Smooth muscle cell (in vitro differentiated cells): ENCODE data around the gene CCDC188. TPM values are rescaled to one million over a fixed set of nuclear protein-coding genes. Genes with fewer than 3 reads are reported as not detected.

ENCODE experiments used
- DNase-seq: peaks from one replicate; lab custom pipeline; 2025; ENCODE audit not compliant: unreplicated experiment; lab: John Stamatoyannopoulos, UW
- H2AFZ ChIP-seq: fragments of 200-600 bp; sonication (generic); 2 replicates; pipeline ENCODE4 v1.6.0; 2016; ENCODE audit warnings: antibody characterized with exemption, low read depth, mild to moderate bottlenecking
- H3F3A ChIP-seq: fragments of 200-600 bp; sonication (generic); 2 replicates; pipeline ENCODE4 v1.6.0; 2017; ENCODE audit warnings: antibody characterized with exemption, low read depth
- H3K27ac ChIP-seq: fragments of 200-600 bp; sonication (generic); 2 replicates; pipeline ENCODE4 v1.5.1; 2016; ENCODE audit warnings: low read depth, mild to moderate bottlenecking
- H3K27me3 ChIP-seq: fragments of 200-600 bp; sonication (generic); 2 replicates; pipeline ENCODE4 v1.6.1; 2016; ENCODE audit warnings: low read depth, mild to moderate bottlenecking
- H3K36me3 ChIP-seq: fragments of 200-600 bp; sonication (generic); 2 replicates; pipeline ENCODE4 v1.5.1; 2016; ENCODE audit warnings: low read depth
- H3K4me1 ChIP-seq: fragments of 200-600 bp; sonication (generic); 2 replicates; pipeline ENCODE4 v1.5.1; 2016; ENCODE audit warnings: low read depth
- H3K4me2 ChIP-seq: fragments of 200-600 bp; sonication (generic); 2 replicates; pipeline ENCODE4 v1.6.0; 2016; ENCODE audit warnings: mild to moderate bottlenecking
- H3K4me3 ChIP-seq: fragments of 200-600 bp; sonication (generic); 2 replicates; pipeline ENCODE4 v1.5.1; 2016; ENCODE audit warnings: mild to moderate bottlenecking
- H3K79me2 ChIP-seq: fragments of 200-600 bp; sonication (generic); 2 replicates; pipeline ENCODE4 v1.6.0; 2016; ENCODE audit warnings: low read depth, mild to moderate bottlenecking
- H3K9ac ChIP-seq: fragments of 200-600 bp; sonication (generic); 2 replicates; pipeline ENCODE4 v1.6.0; 2016; ENCODE audit warnings: low read depth
- H3K9me3 ChIP-seq: fragments of 200-600 bp; sonication (generic); replicated peaks from 2 replicates; pipeline ENCODE4 v1.5.1; 2016; ENCODE audit warnings: low read depth
- H4K20me1 ChIP-seq: fragments of 200-600 bp; sonication (generic); 2 replicates; pipeline ENCODE4 v1.6.0; 2016; ENCODE audit warnings: low read depth
- CTCF ChIP-seq: fragments of 200-600 bp; sonication (generic); IDR thresholded peaks from 2 replicates; pipeline ENCODE4 v1.5.1; 2017; ENCODE audit warnings: borderline replicate concordance, mild to moderate bottlenecking, antibody characterized with exemption; ENCODE audit not compliant: insufficient read depth, poor library complexity, severe bottlenecking
- WGBS: methylation state at CpG from one replicate; pipeline ENCODE4 v1.1.7; 2016; ENCODE audit warnings: low lambda C conversion rate; 5-methylcytosine and 5-hydroxymethylcytosine counted together
- polyA plus RNA-seq: library from polyadenylated mRNA; unstranded; fragments of >200 nt; fragmentation: Nextera tagmentation; extraction: Ambion mirVana; gene quantifications from 2 replicates; pipeline ENCODE4 v1.2.1, GENCODE V29; 2016
- total RNA-seq: library from RNA; depleted of rRNA; stranded (reverse); fragments of >200 nt; gene quantifications from 2 replicates; pipeline ENCODE4 v1.2.3, GENCODE V29; 2014

Gene CCDC188
- total and polyA plus RNA-seq, 2 experiments from 2014 or later: not detected

DNA sequence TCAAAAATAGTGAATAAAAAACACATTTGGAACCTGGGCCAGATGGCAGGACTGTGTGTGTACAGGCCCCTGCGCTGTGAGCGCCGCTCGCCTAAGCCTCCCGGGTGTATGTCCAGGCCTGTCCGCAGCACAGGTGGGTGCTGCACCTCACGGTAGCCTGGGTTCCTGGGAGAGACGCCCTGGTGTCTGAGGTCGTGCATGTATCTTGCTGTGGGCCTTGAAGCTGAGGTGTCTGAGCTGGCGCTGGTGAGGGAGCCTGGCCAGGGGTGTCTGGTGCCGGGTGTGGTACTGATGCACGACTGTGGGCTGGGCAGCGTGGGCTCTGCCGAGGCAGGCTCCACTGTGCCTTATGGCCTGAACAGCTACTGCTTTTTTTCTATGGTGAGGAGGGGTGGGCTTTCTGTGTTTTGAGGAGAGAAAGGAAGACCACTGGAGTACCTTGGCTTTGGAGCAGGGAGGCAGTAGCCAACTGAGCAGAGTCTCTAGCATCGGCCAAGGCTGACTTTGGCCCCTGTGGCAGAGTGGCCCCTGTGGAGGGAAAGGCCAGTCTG lies 23.5 kb downstream of the CCDC188 start:
- no peaks in the 10 kb centered on the region for H3K4me1 ChIP-seq
- no peak overlapping the region for H3K4me2 ChIP-seq
- no peak overlapping the region for H2AFZ ChIP-seq
- TF ChIP-seq CTCF: no peak
- peaks cover 16% of the 10 kb centered on the region for H3F3A ChIP-seq
- peaks cover 22% of the 10 kb centered on the region for H4K20me1 ChIP-seq
- no peak overlapping the region for H3K4me3 ChIP-seq
- no peaks in the 10 kb centered on the region for H3K9me3 ChIP-seq
- H3K27ac ChIP-seq: no peak overlapping the region
- H3K27me3 ChIP-seq: no peaks in the 10 kb centered on the region
- H3K79me2 ChIP-seq: peaks cover 6% of the 10 kb centered on the region
- WGBS: 95% methylated on average over 15 of the region's 15 CpGs
- no peak overlapping the region for H3K9ac ChIP-seq
- DNase-seq: no peak
- H3K36me3 ChIP-seq: peaks cover 5% of the 10 kb centered on the region

- Histone ChIP-seq H3K4me1 (no peaks in the 10 kb centered on the region), H3K27me3 (no peaks in the 10 kb centered on the region), H3F3A (peaks cover 16% of the 10 kb centered on the region), H3K27ac (no peak overlapping the region), H4K20me1 (peaks cover 27% of the 10 kb centered on the region), H3K9ac (no peak overlapping the region), H3K9me3 (no peaks in the 10 kb centered on the region), H3K4me2 (no peak overlapping the region), H3K36me3 (peaks cover 5% of the 10 kb centered on the region), H3K79me2 (peaks cover 10% of the 10 kb centered on the region), H2AFZ (no peak overlapping the region), H3K4me3 (no peak overlapping the region)
- 96% methylated on average over 19 of the region's 19 CpGs for WGBS
- no peak for DNase-seq
- TF ChIP-seq CTCF: no peak
Observed at GRCh38 chr22:20126284-20127029, 24.4 kb downstream of the CCDC188 start.

DNA sequence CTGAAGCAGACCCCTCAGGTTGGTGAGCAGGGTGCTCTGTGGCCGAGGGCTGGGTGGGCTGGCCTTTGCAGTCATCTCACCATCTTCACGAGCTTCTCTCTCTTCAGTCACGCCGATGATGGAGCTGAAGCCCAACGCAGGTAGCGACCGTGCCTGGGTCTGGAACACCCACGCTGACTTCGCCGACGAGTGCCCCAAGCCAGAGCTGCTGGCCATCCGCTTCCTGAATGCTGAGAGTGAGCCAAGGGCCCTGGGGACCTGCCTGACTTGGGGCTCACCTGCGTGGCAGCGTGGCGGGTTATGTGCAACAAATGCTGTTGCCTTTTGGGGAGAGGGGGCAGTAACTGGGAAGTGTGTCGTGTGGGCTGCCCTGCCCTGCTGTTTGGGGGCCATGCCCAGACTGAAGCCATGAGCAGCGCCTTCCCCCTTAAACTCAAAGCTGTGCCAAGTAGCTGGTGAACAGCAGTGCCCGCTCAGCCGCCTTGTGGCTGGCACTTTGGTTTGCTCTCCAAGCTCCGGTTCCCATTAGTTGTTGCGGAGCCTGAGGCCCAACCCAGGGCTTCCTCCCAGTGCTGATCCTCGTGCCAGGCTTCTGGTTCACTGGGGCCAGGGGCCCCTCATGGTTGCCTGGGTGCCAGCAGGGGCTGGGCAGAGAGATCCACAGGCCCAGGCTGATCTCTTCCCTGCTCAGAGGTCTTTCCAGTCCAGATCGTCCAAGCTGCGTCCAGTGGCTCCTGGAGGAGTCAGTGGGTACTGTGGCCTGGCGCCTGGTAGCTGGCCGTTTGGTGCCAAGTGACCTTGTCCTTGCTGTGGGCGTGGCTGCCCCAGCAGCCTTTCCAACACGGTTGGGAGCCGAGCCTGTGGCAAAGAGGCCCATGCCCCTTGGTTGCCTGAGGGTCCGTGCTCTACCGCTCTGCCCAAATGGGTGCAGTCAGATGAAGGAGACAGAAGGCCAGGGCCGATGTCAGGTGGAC lies 25.4 kb downstream of the CCDC188 start:
- H3K36me3 ChIP-seq: peaks cover 5% of the 10 kb centered on the region
- peaks cover 20% of the 10 kb centered on the region for H3K79me2 ChIP-seq
- no peak overlapping the region for H3K4me3 ChIP-seq
- no peaks in the 10 kb centered on the region for H3K27me3 ChIP-seq
- no peaks in the 10 kb centered on the region for H3K4me1 ChIP-seq
- H3K9ac ChIP-seq: no peak overlapping the region
- H3K4me2 ChIP-seq: no peak overlapping the region
- H3F3A ChIP-seq: peaks cover 12% of the 10 kb centered on the region
- H3K9me3 ChIP-seq: no peaks in the 10 kb centered on the region
- no peak for DNase-seq
- no peak overlapping the region for H3K27ac ChIP-seq
- no peak overlapping the region for H2AFZ ChIP-seq
- peaks cover 34% of the 10 kb centered on the region for H4K20me1 ChIP-seq
- whole genome bisulfite sequencing: 97% methylated on average over 32 of the region's 32 CpGs
- no peak for TF ChIP-seq CTCF
